ENCODE measurements around the gene CPNE5.

The CPNE5 gene

DNA sequence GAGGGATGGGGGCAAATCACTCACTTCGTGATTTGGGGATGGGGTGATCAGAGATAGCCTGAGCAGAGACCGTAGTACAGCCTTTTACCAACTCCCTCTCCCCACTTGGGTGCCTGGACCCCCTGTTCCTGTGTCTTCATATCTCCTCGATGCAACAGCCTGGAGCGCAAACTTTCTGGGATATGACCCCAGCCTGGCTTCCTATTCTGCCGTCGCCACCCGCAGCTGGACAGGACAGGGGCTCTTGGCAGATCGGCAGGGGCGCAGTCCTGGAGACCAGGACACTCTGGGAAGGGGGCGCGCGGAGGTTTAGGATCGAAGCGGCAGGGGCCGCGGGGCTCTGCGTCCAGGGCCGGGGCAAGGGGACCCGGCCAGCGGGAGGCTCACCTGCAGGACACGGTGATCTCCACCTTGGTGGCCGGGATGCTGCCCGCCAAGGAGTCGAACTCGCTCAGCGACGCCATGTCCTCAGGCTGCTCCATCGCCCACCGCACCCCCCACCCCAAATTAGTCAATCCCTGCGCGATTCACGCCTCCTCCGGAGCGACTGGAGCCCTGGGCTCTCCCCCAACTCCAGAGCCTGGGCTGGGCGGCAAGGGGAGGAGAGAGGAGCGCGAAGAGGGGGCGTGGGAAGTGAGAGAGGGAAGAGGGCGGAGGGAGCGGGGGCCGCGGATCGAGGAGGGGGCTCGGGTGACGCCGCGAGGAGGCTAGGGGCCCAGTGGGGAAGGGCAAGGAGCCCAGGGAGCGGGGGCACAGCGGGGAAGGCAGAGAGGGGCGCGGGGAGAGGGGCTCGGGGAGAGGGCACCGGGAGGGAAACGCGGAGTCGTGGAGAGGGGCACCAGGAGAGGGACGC, at the start of gene CPNE5:
Gene CPNE5, minus strand, starts transcription at position 549 of the 853 bp plus-strand sequence. Its CDS starts 67 bp downstream, at position 482.
- DNase-seq (ENCODE audit: low spot score), result no peak
- no peak for FAIRE-seq

DNA sequence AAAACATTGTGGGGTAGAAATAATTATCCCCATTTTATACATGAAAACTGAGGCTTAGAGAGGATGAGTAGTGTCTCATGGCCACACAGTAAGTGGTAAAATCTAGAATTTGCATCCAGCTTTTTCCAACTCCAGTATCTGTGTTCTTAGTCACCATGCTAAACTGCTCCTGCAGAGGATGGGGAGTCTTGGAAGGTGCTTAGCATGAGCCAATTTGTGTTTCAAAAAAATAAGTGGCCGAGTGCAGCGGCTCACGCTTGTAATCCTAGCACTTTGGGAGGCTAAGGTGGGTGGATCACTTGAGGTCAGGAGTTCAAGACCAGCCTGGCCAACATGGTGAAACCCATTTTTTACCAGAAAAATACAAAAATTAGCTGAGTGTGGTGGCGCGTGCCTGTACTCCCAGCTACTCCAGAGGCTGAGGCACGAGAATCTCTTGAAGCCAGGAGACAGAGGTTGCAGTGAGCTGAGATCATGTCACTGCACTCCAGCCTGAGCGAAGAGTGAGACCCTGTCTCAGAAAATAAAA, 48.9 kb upstream of the CPNE5 start:
- FAIRE-seq (no peak), DNase-seq (ENCODE audit: low spot score) (no peak)

DNA sequence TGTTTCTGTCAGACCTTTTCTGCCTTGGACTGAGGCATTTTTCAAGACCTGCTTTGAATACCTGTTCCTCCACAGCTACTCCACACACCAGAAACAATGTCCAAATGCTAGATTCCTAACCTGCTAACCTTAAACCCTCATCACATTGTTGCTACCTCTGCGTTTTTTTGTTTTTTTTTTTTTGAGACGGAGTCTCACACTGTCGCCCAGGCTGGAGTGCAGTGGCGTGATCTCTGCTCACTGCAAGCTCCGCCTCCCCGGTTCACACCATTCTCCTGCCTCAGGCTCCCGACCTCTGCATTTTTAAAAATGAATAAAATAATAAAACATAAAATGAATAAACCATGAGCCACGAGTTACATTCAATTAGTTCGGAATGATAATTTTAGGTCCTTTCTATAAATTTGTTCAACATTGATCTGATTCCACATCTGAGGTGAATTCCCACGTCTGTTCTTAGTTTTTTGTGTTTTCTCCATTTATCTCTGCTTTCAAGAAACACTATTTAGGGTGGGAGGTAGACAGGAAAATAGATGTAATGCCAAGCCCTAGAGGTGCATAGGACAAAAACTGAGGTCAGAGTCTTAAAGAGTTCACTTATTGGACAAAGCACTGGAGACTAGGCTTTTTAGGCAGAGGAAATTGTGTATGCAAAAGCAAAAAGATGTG, 47.8 kb upstream of the CPNE5 start:
- DNase-seq (ENCODE audit: low spot score) (no peak), FAIRE-seq (no peak)

DNA sequence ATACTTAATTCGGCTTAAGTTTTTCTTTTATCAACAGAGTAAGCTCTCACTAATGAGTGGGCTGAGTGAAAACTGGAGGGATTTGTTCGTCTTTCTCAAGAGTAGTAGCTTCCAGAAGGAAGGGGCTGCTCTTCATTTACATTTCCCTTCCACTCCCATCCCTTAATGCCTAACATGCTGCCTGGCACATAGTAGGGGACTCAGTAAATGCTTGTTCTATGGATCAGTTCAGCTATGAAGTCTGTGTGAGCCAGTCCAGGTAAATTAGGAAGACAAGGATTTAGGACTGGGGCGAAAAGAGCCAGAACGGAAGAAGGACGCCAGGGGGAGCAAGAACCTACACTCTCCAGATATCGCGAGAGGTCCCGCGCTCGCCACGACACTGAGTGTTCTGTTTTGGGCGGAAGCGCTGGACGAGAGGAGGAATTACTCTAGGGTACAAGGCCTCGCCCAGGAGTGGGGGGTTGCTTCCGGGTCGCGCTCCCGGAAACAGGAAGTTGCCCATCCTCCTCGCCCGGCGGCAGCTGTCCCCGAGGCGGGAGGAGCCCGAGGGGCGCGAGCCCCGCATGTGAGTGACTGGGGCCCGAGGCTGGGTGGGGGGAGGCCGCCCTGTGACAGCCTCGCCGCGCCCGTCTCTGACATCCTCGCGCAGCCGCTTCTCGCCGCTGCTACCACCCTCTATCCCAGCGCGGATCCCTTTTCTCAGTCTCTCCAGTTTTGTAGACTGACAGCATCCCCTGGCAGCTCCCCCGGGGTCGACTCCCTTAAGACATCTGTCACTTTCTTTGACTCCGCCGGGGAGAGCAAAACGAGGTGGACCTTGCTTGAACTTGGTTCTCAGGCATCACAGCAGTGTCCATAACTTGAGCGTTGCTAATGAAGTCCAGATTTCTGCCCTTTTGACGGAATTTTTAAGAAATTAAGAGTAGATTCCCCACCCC, 46.5 kb upstream of the CPNE5 start, which contains the start of gene C6orf89:
Gene C6orf89, plus strand, starts transcription at position 492 of the 941 bp plus-strand sequence. CDS start 13,493 bp downstream, outside the sequence.
- FAIRE-seq (peak; percentile 66), DNase-seq (ENCODE audit: low spot score) (peak; percentile 93)

DNA sequence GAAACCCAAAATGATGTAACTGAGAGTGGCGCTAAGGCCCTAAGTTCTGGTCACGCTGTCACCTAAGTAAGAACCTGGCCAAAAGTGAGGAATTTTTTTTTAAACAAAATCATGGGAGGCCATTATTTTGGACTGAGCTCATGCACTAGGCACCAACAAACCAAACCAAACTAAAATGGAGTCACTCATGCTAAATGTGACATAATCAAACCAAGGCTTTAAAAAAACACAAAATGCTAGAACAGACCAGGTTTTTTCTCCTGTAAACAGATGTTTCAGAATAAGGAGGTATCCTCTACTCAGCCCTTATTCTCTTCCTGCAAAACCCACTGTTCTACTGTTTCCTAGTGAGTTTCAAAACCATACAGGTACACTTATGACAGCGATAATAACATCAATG, 45.4 kb upstream of the CPNE5 start:
- no peak for DNase-seq (ENCODE audit: low spot score)
- no peak for FAIRE-seq

DNA sequence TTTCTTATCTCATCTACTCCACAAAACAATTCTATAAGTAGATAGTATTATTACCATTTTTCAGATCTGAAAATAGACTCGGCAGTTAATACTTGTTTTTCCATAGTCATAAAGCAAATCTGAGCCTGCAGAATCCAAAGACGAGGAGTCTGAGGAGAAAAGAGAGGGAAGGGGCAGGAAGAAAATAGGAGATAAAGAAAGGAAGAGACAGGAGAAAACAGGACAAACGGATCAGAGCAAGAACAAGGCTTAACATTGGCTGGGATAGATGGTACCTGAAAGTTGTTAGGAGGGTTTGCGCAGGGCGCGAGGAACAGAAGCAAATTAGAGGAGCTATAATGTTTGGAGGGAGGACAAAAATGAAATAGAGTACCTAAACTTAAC, 36.0 kb upstream of the CPNE5 start:
- DNase-seq (ENCODE audit: low spot score) (no peak), FAIRE-seq (no peak)

DNA sequence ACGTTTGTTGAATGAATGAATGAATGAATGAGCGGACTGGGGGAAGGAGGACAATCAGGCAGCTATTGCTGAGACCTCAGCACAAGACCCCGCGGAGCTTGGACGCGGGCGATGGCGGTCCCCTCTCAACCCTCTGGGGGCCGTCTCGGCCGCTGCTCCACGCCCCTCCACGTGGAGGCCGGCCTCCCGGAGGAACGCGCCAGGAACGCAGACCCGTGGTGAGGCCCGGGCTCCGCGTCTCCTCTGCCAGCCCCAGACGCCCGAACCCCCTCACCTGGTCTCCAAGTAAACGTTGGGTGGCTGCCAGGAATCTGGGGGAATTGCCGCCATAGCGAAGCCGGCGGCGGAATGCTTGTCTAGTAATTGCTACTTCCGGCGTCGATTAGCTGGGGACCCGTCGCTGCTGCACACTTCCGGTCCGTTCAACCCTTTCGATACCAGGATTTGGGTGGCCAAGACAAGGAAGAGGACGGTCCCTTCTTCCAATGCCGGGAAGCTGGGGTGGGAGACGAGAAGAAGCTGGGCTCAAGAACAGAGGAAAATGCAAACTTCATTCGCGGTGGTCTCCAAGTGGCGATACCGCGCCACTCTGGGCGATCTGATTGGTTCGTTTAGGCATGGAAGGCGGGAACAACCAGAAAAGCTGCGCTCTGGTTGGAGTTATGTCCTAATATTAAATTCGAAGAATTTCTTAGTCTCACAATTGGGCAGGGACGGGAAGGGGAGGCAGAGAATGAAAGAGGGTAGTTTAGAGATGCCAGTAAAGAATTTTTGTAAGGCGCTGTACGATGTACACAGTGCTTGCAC, 35.4 kb upstream of the CPNE5 start, which contains the start of gene PPIL1:
Gene PPIL1, minus strand, starts transcription at position 361 of the 807 bp plus-strand sequence. Its CDS starts 31 bp downstream, at position 330.
- FAIRE-seq, result peak; percentile 52

DNA sequence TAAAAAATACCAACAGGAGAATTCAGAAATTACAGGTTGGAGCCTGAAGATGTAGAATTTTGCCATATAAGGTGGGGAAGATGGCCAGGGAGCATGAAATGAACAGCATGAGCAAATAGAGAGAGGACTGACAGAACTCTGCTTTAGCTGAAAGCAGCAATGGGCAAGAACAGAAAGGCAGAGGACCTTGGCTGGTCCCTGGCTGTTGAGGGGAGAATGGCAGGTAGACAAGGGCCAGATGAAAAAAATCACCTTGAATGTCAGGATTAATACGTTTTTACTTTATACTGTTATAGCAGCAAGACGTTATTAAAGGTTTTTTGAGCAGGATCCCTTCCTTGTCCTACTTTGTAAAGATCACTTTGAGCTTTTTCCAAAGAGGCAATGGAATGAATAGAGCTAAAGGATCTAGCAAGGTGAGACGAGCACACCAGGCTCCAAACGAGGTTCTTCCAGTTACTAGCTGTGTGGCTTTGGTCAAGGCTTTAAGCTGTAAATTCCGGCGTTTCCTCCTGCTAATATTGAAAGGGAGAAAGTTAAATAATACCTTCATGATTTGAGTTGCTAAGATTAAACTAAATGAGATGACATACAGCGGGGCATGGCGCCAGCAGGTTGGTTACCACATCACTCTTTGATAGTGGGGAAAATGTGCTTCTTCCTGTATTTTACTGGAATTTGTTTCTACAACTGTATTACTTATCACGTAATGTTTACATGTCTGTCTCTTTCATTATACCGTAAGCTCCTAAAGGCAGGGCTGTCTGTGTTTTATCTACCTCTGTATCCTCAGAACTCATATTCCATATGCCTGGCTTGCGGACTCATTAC, 34.6 kb upstream of the CPNE5 start:
- FAIRE-seq (no peak), DNase-seq (ENCODE audit: low spot score) (no peak)

More for the DNA sequence above, 35.4 kb upstream of the CPNE5 start, which contains the start of gene PPIL1:
- DNase-seq (ENCODE audit: low spot score), result peak; percentile 74

DNA sequence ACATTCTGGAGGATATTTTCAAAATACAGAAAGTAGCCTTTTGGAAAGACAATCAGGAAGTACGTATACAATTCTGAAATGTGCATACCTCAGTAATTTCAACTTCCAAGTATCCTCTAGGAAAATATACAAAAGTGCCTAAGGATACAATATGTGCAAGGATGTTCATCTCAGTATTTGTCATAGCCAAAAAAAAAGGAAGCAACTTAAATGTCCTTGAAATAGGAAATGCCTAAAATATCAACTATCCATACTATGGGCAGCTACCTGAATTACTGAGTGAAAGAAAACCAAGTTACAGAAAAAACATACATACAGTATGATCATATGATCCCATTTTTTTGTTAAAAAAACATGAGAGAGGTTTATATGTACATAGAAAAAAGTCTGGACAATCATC, 33.9 kb upstream of the CPNE5 start:
- DNase-seq (ENCODE audit: low spot score) (no peak), FAIRE-seq (no peak)

DNA sequence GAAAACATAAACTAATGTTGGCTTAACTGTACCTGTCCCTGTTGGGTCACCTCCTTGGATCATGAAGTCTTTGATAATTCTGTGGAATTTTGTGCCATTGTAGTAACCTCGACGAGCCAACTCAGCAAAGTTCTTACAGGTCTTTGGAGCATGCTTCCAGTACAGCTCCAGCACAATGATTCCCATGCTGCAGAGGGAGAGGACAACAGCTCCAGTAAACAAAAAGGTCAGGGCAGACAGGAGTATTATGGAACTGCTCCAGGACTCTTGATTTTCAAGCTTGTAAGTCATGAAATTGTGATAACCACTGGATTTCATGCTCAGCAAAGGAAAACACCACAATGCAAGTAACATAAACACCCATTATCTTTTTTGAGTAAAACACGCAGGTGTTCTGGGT, 32.4 kb upstream of the CPNE5 start:
- no peak for DNase-seq (ENCODE audit: low spot score)
- no peak for FAIRE-seq

DNA sequence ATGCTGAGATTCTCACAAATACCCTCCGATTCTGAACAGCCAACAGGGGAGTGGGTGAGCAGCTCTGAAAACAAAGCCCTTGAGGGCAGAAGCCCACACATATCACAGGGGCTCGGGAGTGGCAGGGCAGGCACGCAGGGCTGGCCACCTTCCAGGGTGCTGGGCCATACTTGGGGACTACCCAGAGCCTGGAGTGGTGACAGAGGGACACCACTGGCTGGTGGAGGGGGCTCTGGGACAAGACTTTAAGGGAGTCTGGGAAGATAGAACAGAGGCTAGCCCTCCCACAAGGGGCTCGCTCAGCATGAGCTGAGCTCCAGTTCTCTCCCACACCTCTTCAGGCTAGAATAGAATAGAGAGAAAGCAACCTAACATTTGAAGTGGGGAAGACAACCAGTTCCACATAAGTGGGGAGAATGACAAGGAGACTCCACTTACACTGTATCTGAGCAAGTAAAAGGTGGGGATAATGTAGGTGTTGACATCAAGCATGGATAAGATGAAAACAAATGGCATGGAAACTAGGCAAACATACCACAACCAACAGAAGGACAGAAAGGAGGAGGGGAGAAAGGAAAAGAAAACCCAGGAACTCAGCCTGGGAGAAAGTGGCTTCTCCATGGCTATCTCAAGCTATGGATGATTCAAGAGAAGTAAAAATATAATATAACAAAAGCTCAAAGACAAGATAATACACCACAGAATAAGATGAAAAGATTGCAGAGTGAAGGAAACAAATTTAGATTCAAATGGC, 28.4 kb upstream of the CPNE5 start:
- DNase-seq (ENCODE audit: low spot score), result no peak
- no peak for FAIRE-seq

DNA sequence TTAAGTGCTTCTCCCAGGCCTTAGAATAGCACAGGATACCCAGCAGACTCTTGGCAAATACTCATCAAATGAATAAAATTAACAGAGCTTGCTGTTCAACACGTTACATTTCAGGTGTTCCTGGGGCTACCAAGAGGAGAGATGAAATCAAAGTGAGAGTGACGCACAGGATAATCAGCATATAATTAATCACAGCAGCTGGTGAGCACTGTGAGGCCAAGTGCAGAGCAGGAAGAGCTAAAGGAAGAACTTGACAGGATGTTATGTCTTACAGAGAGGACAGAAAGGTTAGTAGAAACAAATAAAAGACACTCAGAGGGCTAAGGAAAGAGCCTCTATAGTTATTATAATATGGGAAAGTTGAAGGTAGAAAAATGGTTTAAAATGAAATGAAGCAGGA, 26.6 kb upstream of the CPNE5 start:
- no peak for DNase-seq (ENCODE audit: low spot score)
- FAIRE-seq, result no peak

DNA sequence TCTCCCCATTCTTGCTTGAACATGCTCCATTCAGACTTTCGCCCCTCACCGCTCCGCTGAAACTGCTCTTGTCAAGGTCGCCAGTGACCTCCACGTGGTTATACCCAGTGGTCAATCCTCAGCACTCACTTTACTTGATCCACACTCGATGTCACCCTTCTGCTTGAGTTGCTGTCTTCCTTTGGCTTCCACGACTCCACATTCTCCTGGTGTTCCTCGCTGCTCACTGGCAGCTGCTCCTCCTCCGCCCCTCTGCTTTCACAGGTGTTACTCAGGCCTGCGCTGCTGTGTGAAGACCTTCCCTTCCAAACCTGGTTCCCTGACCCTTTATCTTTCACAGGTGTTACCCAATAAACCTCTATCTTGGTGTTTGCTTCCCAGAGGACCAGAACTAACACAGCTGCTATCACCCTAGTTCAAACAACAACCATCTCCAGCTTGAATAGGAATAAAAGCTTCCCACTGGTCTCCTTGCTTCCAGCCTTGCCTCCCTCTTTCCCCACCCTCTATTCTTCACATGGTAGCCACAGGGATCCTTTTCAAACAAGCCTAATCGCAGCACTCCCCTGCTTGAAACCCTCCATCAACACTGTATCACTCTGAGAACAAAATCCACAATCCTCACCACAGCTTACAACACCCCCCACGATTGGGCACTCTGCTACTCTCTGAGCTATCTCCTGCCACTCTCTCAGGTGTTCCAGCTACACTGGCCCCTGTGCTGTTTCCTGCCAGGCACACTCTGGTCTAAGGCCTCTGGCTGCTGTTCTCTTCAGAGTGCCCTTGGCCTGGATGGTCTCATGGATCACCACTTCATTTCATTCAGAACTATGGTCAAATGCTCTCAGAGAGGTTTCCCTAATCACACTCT, 24.7 kb upstream of the CPNE5 start:
- FAIRE-seq (no peak), DNase-seq (ENCODE audit: low spot score) (no peak)

DNA sequence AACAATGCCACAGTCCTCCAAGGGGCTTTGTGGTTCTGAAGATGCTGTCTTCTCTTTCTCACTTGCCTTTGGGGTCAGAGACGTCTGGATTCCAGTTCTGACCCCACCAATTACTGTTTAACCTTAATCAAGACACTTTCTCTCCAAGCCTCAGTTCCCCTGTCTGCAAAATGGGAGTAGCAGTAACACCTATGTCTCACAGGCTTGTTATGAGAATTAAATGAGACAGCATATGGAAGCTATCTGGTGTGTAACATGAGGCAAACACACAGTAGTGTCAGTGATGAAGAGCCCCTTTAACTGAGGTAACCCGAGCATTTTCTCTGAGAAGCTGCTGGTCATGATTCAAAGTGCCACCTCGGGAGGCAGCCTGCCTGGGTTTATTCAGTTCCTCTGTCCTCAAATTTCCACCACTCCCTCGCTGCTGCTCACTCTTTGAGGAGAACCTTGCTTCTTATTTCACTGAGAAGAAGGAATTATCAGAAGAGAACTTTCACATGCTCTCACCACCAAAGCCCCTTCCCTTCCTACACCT, 23.7 kb upstream of the CPNE5 start:
- DNase-seq (ENCODE audit: low spot score) (no peak), FAIRE-seq (no peak)

DNA sequence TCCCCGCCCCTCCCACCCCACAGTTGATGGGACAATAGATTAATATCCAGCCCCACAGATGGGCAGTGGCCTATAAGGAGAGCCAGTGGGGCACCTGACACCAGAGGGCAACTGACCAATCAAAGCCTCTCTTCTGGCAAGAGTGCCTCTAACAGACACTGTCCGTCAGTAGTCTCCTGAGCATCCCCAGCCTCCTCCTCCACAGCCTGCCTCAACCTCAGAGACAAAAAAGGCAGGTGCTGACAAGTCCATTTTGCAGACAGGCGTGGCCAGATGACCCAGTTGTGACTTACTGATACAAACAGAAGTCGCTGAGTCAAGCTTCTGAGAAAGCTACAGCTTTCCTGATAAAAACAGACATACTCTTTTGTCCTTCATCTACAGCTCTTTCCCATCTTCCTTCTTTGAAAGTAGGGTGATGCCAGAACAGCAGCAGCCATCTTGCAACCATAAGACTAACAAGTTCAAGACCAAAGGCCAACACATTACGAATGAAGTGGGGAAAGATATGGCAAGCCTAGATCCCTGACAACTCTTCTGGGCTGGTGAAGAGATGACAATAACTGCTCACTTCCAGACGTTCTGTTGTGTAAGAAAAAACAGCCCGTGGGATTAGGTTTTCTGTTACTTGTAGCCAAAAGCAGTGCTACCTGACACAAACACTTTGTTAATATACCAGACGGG, 23.1 kb upstream of the CPNE5 start:
- DNase-seq (ENCODE audit: low spot score) (no peak), FAIRE-seq (no peak)

DNA sequence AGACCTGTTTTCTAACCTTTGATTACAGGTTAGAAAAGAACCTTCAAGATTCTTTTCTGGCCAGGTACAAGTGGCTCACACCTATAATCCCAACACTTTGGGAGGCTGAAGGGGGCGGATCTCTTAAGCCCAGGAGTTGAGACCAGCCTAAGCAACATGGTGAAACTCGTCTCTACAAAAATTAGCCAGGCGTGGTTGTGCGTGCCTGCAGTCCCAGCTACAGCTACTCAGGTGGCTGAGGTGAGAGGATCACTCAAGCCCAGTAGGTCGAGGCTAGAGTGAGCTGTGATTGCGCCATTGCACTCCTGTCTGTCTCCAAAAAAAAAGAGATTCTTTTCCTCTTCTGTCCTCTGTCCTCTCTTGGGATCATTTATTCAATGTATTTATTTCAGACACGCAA, 20.9 kb upstream of the CPNE5 start:
- FAIRE-seq (no peak), DNase-seq (ENCODE audit: low spot score) (no peak)
